ENCODE measurements around the gene OR11G2.
"Not testable (repeated sequence)": the region's sequence is repeated elsewhere in the genome, so short reads cannot be mapped to it uniquely, and the experiment has no call there.

Gene OR11G2

DNA sequence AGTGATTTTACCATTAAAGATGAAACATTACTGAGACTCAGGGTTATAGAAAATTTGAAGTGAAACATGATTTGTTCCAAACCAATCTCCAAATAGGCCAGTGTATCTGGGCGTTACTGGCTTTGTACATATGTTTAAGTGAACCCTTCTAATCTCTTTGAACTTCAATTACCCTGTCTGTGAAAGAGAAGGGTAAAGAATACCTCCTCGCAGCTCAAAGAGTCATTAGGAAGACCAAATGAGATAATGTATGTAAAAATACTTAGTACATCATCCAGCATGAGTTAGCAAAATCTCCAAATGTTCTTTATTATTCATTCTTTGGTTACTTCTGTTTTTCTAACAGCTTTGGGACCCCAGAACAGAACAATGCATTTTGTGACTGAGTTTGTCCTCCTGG lies 32.7 kb downstream of the OR11G2 start, which contains the start of gene OR11H6:
Gene OR11H6 (plus strand): TSS at position 301 of the 400 bp plus-strand sequence. CDS start 0 bp downstream, at position 301.
- DNase-seq (ENCODE audit: low spot score), result no peak

DNA sequence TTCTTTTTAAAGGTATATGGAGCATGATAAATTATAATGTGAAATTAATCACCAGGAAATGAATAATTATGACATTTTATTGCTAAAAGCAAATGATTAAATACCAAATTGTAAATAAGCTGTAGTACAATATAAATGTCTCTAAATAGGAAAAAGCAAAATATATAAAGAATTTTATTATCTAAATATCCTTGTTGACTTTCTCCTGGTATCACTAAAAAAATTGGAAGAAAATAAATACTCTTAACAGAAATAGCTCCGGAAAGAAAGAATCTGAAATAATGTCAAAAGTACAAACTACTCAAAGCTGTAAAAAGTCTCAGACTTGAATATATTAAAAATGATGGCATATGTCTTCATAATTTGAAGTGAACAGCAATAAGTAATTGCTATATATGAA lies 38.0 kb downstream of the OR11G2 start, which contains the start of gene OR11H7:
Gene OR11H7 (plus strand): TSS at position 301 of the 400 bp plus-strand sequence.
- no peak for DNase-seq (ENCODE audit: low spot score)

DNA sequence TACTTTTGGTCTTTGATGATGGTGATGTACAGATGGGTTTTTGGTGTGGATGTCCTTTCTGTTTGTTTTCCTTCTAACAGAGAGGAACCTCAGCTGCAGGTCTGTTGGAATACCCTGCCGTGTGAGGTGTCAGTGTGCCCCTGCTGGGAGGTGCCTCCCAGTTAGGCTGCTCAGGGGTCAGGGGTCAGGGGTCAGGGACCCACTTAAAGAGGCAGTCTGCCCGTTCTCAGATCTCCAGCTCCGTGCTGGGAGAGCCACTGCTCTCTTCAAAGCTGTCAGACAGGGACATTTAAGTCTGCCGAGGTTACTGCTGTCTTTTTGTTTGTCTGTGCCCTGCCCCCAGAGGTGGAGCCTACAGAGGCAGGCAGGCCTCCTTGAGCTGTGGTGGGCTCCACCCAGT lies 44.7 kb downstream of the OR11G2 start:
- DNase-seq (ENCODE audit: low spot score), result not testable (repeated sequence)

DNA sequence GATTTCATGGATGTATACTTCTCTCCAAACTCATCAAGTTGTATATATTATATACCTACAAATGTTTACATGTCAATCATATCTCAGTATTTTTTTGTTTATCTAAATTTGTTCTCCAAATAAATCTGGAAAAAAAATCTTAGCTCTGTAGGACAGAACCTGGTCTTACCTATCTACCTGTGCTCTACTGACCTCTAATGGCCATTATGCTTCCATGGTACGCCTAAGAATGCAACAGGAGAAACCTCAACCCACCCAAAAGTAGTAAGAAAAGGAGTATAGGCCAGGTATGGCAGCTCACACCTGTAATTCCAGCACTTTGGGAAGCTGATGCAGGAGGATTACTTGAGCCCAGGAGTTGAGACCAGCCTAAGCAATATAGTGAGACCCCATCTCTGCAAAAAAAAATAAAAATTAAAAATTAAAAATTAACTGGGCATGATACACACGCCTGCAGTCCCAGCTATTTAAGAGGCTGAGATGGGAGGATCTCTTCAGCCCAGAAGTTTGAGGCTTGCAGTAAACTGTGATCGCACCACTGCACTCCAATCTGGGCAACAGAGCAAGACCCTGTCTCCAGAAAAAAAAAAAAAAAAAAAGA lies 57.0 kb downstream of the OR11G2 start:
- DNase-seq (ENCODE audit: low spot score), result no peak
